WI38 (cell line): Measurements from ENCODE around the gene RAB6B.

Experiments
- H3K4me3 ChIP-seq: 2 replicates; pipeline ENCODE4 v1.5.1; 2011; ENCODE audit warnings: low read depth, mild to moderate bottlenecking, control low read depth, low read length
- TF ChIP-seq, protein P1 (sequence below): IDR thresholded peaks from 2 replicates; pipeline ENCODE4 v1.5.1; 2012; ENCODE audit warnings: low read depth, mild to moderate bottlenecking, control low read depth, low read length

The RAB6B gene

DNA sequence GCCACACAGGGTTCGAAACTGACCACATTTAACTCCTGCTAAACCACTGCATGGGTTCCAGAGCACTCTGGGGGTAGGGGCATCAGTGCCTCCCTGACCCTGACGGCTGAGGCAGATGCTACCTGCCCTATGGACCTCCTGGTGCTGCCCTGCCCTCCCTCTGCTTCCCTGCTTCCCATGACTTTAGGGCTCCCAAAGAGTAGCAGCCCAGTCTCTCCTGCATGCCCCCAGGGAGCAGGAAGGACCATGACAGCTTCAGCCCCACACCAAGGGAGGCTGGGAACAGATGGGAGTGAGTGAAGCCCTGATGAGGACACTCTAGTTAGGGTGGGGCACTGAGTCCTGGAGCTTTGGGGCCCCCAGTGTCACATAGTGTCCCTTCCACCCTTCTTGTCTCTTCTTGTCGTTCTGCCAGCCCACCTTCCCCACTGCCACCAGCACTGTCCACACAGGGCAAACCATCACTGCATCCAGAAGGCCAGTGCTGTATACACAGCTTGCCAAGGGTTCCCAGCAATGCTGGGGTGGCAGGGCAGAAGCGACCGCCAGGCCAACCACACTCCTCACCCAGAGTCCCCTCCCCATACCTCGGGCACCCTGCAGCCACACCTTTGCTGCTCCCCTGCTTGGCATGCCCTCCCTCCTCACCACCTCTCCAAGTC, 59.1 kb downstream of the RAB6B start:
- no peak overlapping the region for H3K4me3 ChIP-seq
- TF ChIP-seq, protein P1, sequence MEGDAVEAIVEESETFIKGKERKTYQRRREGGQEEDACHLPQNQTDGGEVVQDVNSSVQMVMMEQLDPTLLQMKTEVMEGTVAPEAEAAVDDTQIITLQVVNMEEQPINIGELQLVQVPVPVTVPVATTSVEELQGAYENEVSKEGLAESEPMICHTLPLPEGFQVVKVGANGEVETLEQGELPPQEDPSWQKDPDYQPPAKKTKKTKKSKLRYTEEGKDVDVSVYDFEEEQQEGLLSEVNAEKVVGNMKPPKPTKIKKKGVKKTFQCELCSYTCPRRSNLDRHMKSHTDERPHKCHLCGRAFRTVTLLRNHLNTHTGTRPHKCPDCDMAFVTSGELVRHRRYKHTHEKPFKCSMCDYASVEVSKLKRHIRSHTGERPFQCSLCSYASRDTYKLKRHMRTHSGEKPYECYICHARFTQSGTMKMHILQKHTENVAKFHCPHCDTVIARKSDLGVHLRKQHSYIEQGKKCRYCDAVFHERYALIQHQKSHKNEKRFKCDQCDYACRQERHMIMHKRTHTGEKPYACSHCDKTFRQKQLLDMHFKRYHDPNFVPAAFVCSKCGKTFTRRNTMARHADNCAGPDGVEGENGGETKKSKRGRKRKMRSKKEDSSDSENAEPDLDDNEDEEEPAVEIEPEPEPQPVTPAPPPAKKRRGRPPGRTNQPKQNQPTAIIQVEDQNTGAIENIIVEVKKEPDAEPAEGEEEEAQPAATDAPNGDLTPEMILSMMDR: no peak

DNA sequence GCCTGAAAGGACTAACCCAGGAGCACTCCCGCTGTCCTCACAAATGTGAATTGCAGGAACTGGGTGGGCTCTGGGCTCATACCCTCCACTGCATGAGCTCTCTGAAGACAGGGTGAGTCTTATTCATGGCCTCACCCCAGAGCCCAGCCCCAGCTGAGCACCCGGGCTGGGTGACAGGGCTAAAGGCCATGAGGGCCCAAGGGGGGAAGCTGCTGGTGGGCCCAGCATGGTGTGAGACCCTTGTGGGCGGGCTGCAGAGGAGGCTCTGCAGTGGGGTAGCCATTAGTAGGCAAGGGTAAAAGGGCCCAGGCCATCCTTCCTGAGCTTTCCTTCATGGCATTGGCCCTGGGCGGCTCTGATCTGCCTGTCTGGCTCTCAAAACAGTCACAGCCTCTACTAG, 59.7 kb downstream of the RAB6B start:
- TF ChIP-seq, protein P1: no peak

DNA sequence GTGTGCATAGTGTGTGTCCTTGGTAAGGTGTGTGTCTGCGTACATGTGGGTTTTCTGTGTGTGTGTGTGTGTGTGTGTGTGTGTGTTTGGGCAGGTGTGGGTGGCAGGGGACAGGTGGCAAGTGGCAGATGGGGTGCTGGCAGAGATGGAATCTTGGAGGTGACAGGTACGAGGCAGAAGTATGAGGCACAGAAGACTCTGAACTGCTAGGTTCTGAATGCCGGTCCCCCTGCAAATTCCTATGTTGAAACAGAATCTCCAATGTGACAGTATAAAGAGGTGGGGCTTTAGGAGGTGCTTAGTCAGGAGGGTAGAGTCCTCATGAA, 60.3 kb downstream of the RAB6B start:
- TF ChIP-seq, protein P1: no peak
- H3K4me3 ChIP-seq: no peak overlapping the region

More for the DNA sequence above, 59.7 kb downstream of the RAB6B start:
- H3K4me3 ChIP-seq: no peak overlapping the region

DNA sequence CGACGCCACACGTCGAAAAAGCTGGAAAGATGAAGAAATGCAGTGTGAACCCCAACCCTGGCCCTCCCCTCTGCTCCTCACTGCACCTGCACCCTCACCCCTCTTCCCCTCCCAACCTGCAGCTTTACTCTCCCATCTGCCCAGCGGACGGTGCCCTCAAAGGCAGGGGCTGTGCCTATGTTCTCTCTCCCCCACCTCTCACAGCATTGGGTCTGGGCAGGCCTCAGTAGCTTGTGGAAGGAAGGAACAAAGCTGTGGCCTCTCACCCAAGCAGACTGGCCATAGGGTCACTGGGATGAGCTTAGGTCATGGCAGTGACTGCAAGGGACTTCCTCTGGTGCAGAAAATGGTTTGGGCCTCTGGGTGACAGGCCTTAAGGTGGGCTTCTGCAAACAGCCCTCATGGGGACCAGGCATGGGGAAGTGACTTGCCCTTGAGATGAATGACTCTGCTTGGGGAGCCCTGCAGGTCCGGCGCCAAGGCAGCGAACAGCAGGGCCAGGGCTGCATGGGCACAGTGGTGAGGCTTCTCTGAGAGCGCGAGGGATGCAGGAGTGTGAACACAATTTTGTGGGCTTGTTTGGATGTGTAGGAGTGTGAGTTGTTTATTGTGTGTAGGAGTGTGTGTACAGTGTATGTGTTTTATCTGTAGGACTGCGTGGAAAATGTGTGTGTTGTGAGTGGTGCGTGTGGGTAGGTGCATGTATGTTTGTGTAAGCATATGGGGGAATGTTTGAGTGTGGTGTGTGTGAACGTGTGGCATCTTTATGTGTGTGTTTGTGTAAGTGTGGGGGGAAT, 60.9 kb downstream of the RAB6B start:
- TF ChIP-seq, protein P1: no peak
- no peak overlapping the region for H3K4me3 ChIP-seq

DNA sequence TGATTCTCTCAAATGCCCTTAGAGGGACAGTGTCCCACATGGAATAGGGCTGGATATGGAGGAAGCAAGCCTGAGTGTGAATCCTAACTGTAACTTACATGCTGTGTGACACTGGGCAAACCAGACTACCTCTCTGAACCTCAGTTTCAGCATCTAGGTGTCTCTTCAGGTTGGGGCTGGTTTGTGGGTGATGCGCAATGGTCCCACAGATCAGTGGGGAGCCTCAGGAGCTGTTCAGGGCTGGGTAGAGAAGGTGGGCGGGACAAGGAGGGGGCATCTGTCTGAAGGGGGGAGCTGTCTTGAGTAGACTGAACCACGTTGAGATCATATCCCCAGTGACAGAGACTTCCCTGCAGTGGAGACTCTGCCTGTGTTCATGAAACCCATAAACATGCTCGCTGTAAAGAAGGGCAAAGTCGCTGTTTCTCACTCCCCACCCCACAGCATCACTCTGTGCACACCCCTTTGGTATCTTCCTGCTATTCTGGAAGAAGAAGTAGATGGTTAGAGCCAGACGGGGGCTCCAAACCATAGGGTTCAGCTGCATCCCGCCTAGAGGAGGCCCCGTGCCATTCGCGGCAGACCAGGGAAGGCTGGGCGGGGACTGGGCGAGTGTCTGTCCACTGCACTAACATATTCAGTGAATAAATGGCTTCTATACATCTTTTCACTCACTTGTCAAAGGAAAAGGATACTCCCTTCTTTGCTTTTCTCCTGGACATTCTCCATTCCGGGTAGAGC, 61.6 kb downstream of the RAB6B start:
- TF ChIP-seq, protein P1: no peak

DNA sequence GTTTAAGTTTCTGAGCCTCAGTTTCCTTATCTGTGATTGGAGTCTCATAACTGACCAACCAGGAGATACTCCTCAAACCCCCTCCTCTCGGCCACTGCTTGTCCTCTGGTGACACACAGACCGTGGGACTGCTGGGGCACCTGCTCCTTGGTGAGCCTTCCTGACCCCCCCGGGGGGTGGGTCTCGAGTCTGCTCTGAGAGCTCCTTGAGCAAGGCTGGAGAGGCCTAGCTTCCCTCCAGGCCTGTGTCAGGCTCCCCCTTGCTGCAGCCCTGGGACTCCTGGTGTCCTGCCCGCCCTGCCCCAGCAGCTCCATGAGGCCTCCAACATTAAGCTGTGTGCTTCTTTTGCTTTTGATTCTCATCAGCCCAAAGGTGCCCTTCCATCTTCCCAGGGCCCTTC, 62.4 kb downstream of the RAB6B start:
- H3K4me3 ChIP-seq: no peak overlapping the region
- TF ChIP-seq, protein P1: no peak

More for the DNA sequence above, 61.6 kb downstream of the RAB6B start:
- H3K4me3 ChIP-seq: no peak overlapping the region

DNA sequence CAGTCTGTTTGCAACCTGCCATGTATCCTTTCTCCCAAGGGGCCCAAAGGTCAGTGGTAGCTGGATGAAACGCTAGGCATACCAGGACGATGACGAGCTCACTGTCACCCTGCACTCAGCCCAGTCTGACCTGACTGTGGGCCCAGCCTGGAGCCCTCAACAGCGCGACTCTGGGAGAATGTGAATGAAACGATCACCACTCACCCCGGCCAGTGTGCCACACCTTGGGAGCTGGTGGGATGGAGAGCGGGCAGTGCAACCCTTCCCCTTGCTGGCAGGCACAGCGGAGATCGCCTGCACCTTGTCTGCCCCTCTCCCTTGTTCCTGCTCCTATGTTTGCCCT, 62.9 kb downstream of the RAB6B start:
- no peak overlapping the region for H3K4me3 ChIP-seq
- TF ChIP-seq, protein P1: no peak
